GM21367 (cell line): ENCODE results near the gene MUC5AC.
"Not testable (repeated sequence)": the region's sequence is repeated elsewhere in the genome, so short reads cannot be mapped to it uniquely, and the experiment has no call there.

ENCODE experiments used
- ATAC-seq: cut with Tn5 transposase; IDR thresholded peaks from one replicate; pipeline ENCODE4 v1.9.1; 2021; ENCODE audit not compliant: unreplicated experiment

MUC5AC gene

GRCh38 chr11:1175461-1176223, 17.9 kb downstream of the MUC5AC start:
- ATAC-seq, result no peak

- ATAC-seq, result no peak
Measured at GRCh38 chr11:1176224-1177019, 18.7 kb downstream of the MUC5AC start.

GRCh38 chr11:1177020-1177770, 19.4 kb downstream of the MUC5AC start:
- ATAC-seq, result no peak

GRCh38 chr11:1177771-1178090, 20.0 kb downstream of the MUC5AC start:
- ATAC-seq, result no peak

DNA sequence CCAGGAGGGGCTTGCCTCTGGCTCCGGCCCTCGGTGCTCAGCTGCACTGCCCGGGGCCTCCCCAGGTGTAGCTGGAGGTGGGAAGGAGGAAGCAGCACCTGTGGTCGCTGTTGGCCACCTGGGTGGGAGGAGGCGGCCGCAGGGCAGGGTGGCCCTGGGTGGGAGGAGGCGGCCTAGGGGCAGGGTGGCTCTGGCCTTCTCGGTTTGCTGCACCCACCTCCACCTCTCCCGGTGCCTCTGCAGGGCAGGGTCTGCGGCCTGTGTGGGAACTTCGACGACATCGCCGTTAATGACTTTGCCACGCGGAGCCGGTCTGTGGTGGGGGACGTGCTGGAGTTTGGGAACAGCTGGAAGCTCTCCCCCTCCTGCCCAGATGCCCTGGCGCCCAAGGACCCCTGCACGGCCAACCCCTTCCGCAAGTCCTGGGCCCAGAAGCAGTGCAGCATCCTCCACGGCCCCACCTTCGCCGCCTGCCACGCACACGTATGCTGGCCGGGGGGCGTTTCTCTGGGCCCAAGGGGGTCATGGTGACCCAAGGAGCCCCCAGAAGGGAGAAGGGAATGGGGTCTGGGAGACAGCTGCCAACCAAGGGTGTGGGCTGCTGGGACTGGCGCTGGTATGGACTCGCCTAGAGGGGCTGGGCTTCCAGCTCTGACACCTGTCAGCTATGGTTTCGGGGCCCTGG, 20.6 kb downstream of the MUC5AC start:
- no peak for ATAC-seq

DNA sequence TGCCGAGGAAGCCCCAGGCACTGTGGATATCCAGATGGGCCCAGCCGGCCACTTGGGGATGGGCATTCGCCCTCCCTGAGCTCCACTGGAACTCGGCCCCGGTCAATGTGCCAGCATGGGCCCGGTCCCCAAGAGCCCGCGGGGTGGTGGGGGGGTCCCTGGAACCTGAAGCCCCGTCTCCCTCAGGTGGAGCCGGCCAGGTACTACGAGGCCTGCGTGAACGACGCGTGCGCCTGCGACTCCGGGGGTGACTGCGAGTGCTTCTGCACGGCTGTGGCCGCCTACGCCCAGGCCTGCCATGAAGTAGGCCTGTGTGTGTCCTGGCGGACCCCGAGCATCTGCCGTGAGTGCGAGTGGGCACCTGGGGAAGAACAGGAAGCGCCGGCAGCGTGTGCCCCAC, 21.2 kb downstream of the MUC5AC start:
- no peak for ATAC-seq

GRCh38 chr11:1179641-1180040, 21.9 kb downstream of the MUC5AC start:
- no peak for ATAC-seq

DNA sequence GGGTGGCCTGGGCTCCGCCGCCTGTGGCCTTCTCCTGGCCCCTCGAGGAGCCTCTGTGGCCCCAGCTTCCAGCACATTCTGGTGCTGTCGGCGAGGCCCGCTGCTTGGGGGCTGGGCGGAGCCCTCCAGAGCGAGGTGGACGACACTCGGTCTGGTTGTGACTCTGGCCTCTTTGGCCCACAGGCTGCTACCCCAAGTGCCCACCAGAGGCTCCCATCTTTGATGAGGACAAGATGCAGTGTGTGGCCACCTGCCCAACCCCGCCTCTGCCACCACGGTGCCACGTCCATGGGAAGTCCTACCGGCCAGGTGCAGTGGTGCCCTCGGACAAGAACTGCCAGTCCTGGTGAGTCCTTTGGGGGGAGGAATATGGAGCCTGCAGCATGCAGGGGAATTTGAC, 22.4 kb downstream of the MUC5AC start:
- ATAC-seq, result no peak

DNA sequence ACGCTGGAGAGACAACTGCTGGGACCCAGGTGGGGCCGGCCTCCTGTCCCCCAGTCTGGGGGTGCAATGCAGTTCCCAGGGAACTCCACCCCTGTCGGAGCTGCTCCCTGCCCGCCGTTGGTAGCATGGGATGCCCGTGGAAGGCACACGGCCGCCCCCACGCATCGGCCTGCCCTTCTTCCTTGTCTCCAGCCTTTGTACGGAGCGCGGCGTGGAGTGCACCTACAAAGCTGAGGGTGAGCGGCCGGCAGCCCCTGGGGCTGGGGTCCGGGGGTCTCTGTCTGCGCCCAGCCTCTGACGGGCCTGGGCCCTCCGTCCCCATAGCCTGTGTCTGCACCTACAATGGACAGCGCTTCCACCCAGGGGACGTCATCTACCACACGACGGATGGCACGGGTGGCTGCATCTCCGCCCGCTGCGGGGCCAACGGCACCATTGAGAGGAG, 23.2 kb downstream of the MUC5AC start:
- ATAC-seq, result no peak

DNA sequence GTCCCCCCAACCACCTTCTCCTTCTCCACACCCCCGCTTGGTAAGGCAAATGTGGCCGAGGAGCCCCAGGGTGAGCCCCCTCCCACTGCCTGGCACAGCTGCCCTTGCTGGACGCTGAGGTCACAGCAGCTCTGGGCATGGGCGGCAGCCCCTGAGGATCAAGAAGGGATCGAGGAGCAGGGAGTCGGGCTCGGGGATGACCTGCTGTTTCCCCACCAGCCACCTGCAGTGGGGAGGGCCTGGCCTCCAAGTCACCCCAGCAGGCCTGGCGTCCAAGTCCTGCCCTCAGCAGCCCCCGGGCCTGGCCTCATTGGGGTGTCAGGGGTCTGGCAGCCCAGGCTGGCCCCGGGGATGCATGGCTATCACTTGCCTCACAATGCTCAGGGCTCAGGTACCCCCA, 23.7 kb downstream of the MUC5AC start:
- no peak for ATAC-seq

DNA sequence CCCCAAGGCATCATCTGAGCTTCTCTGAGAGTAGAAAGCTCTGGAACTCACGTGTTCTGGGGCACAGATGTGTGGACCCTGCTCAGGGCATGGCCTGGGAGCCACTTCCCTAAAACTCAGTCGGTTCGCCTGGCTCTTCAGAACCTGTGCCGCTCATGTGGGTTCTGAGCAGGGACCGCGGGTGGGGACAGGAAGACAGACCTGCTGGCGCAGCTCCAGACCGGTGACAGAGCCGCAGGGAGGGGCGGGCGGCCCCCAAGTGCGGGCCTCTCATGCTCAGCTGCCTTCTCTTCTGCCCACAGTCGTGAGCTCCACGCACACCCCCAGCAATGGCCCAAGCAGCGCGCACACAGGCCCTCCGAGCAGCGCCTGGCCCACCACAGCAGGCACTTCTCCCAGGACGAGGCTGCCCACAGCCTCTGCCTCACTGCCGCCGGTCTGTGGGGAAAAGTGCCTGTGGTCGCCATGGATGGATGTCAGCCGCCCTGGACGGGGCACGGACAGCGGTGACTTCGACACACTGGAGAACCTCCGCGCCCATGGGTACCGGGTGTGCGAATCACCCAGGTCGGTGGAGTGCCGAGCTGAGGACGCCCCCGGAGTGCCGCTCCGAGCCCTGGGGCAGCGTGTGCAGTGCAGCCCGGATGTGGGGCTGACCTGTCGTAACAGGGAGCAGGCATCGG, 24.2 kb downstream of the MUC5AC start:
- ATAC-seq, result no peak

- ATAC-seq, result not testable (repeated sequence)
Measured at GRCh38 chr11:1184139-1184538, 26.4 kb downstream of the MUC5AC start.

DNA sequence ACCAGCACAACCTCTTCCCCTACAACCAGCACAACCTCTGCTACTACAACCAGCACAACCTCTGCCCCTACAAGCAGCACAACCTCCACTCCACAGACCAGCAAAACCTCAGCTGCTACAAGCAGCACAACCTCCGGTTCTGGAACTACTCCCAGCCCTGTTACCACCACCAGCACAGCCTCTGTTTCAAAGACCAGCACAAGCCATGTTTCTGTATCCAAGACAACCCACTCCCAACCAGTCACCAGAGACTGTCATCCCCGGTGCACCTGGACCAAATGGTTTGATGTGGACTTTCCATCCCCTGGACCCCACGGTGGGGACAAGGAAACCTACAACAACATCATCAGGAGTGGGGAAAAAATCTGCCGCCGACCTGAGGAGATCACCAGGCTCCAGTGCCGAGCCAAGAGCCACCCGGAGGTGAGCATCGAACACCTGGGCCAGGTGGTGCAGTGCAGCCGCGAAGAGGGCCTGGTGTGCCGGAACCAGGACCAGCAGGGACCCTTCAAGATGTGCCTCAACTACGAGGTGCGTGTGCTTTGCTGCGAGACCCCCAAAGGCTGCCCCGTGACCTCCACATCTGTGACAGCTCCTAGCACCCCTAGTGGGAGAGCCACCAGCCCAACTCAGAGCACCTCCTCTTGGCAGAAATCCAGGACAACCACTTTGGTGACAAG, 30.8 kb downstream of the MUC5AC start:
- ATAC-seq, result not testable (repeated sequence)

GRCh38 chr11:1189816-1190215, 32.1 kb downstream of the MUC5AC start:
- not testable (repeated sequence) for ATAC-seq

- not testable (repeated sequence) for ATAC-seq
Measured at GRCh38 chr11:1191786-1192470, 34.2 kb downstream of the MUC5AC start.

GRCh38 chr11:1192741-1193325, 35.1 kb downstream of the MUC5AC start:
- ATAC-seq, result no peak

GRCh38 chr11:1193326-1194230, 35.8 kb downstream of the MUC5AC start:
- no peak for ATAC-seq
